PC-9 (cell line): ENCODE measurements around the gene SLC18A3. TPM values are rescaled to one million over a fixed set of nuclear protein-coding genes. Genes with fewer than 3 reads are reported as not detected.

Source experiments
- BruUV-seq: library from RNA; stranded (reverse); fragments of 400-500 nt; replicated peaks from 2 replicates; lab custom pipeline; 2021; lab: Mats Ljungman, UMichigan
- CTCF ChIA-PET: fragments of 300-600 bp; sonication (Branson Sonifier 250); formaldehyde crosslinking; loops from one replicate; lab custom pipeline; 2022; ENCODE audit warnings: antibody characterized with exemption; lab: Charles Lee
- POLR2A ChIA-PET: fragments of 300-600 bp; sonication (Branson Sonifier 250); formaldehyde crosslinking; loops from one replicate; lab custom pipeline; 2022; ENCODE audit warnings: antibody characterized with exemption; ENCODE audit not compliant: unreplicated experiment; lab: Charles Lee
- DNase-seq, 2 experiments: peaks; one replicate each; pipeline versions ENCODE4 v3.0.0 to v3.0.0-alpha.2; 2015 to 2022; ENCODE audit warnings: mixed read lengths in 1 of 2
- H2AFZ ChIP-seq: fragments of 200-600 bp; sonication (generic); 2 replicates; pipeline ENCODE4 v1.8.1; 2017; ENCODE audit warnings: antibody characterized with exemption
- H3F3A ChIP-seq: fragments of 200-600 bp; sonication (generic); 2 replicates; pipeline ENCODE4 v1.8.1; 2017; ENCODE audit warnings: antibody characterized with exemption, mild to moderate bottlenecking, low read depth; ENCODE audit not compliant: insufficient read depth
- H3K27ac ChIP-seq: fragments of 200-600 bp; sonication (generic); 2 replicates; pipeline ENCODE4 v1.6.1; 2016; ENCODE audit warnings: mixed run types
- H3K27me3 ChIP-seq: fragments of 200-600 bp; sonication (generic); 2 replicates; pipeline ENCODE4 v1.6.1; 2016; ENCODE audit warnings: low read depth, mixed run types; ENCODE audit not compliant: insufficient read depth
- H3K36me3 ChIP-seq: fragments of 200-600 bp; sonication (generic); 2 replicates; pipeline ENCODE4 v1.6.1; 2016; ENCODE audit warnings: low read depth, mixed run types
- H3K4me1 ChIP-seq: fragments of 200-600 bp; sonication (generic); replicated peaks from 2 replicates; pipeline ENCODE4 v1.6.1; 2016; ENCODE audit warnings: mixed run types; ENCODE audit not compliant: insufficient read depth
- H3K4me2 ChIP-seq: fragments of 200-600 bp; sonication (generic); 2 replicates; pipeline ENCODE4 v1.6.1; 2017; ENCODE audit warnings: mixed run types
- H3K4me3 ChIP-seq: fragments of 200-600 bp; sonication (generic); 2 replicates; pipeline ENCODE4 v1.6.1; 2016; ENCODE audit warnings: mixed run types
- H3K79me2 ChIP-seq: fragments of 200-600 bp; sonication (generic); 2 replicates; pipeline ENCODE4 v1.6.1; 2017; ENCODE audit warnings: low read depth, mixed run types
- H3K9me2 ChIP-seq: fragments of 200-600 bp; sonication (generic); 2 replicates; pipeline ENCODE4 v1.8.1; 2017; ENCODE audit warnings: mild to moderate bottlenecking; ENCODE audit not compliant: insufficient read depth
- H3K9me3 ChIP-seq: fragments of 200-600 bp; sonication (generic); 2 replicates; pipeline ENCODE4 v1.8.1; 2016; ENCODE audit warnings: low read depth; ENCODE audit not compliant: insufficient read depth
- H4K20me1 ChIP-seq: fragments of 200-600 bp; sonication (generic); 2 replicates; pipeline ENCODE4 v1.8.1; 2017; ENCODE audit not compliant: insufficient read depth
- CTCF ChIP-seq: fragments of 200-600 bp; sonication (generic); conservative IDR thresholded peaks from 2 replicates; pipeline ENCODE4 v1.6.1; 2017; ENCODE audit warnings: mixed run types, antibody characterized with exemption, mild to moderate bottlenecking, moderate library complexity
- EZH2 ChIP-seq: fragments of 200-600 bp; sonication (generic); IDR thresholded peaks from 2 replicates; pipeline ENCODE4 v1.8.0; 2017; ENCODE audit warnings: antibody characterized with exemption, low read depth
- intact Hi-C: fragments of 100-400 bp; cut with micrococcal nuclease; formaldehyde crosslinking; loops from one replicate; pipeline ENCODE4 v1.10.0; 2022; ENCODE audit not compliant: unreplicated experiment
- total RNA-seq: library from RNA; stranded (reverse); gene quantifications from 2 replicates; pipeline ENCODE4 v1.2.3, GENCODE V29; 2021

Gene SLC18A3
- total RNA-seq, 1 experiment from 2014 or later: not detected

GRCh38 chr10:49609283-49610113 lies 612 bp upstream of the SLC18A3 start:
- DNase-seq: no peak
- BruUV-seq: no TSS peak
- Histone ChIP-seq H3F3A (no peaks in the 10 kb centered on the region), H3K27me3 (peaks cover 34% of the 10 kb centered on the region), H3K9me2 (no peaks in the 10 kb centered on the region), H3K79me2 (no peaks in the 10 kb centered on the region), H3K4me2 (no peak overlapping the region), H4K20me1 (no peaks in the 10 kb centered on the region; the same call in 1 of the 2 replicates), H2AFZ (no peak overlapping the region), H3K36me3 (no peaks in the 10 kb centered on the region), H3K4me3 (no peak overlapping the region), H3K4me1 (no peaks in the 10 kb centered on the region), H3K9me3 (no peaks in the 10 kb centered on the region), H3K27ac (no peak overlapping the region)
- POLR2A ChIA-PET: no interaction called here
- CTCF ChIA-PET: no interaction called here
- no peak for TF ChIP-seq EZH2
- no peak for TF ChIP-seq CTCF
- intact Hi-C loops: loop anchor here (10.0 kb wide), 1 partner anchor 155 kb away; the partner anchor contains the start of gene OGDHL

- intact Hi-C loops: no loop called here
- ChIA-PET CTCF (no interaction called here), POLR2A (no interaction called here)
- H4K20me1 ChIP-seq: no peaks in the 10 kb centered on the region; the same call in 1 of the 2 replicates
- peaks cover 38% of the 10 kb centered on the region for H3K27me3 ChIP-seq
- H3K4me2 ChIP-seq: no peak overlapping the region
- H3K27ac ChIP-seq: no peak overlapping the region
- BruUV-seq: no TSS peak
- no peaks in the 10 kb centered on the region for H3K79me2 ChIP-seq
- H3K4me1 ChIP-seq: no peaks in the 10 kb centered on the region
- no peak overlapping the region for H2AFZ ChIP-seq
- TF ChIP-seq CTCF: no peak
- no peak overlapping the region for H3K4me3 ChIP-seq
- DNase-seq: no peak
- no peaks in the 10 kb centered on the region for H3K9me3 ChIP-seq
- H3K9me2 ChIP-seq: no peaks in the 10 kb centered on the region
- H3K36me3 ChIP-seq: no peaks in the 10 kb centered on the region
- no peaks in the 10 kb centered on the region for H3F3A ChIP-seq
These were observed 502 bp downstream of the SLC18A3 start for GRCh38 chr10:49610458-49611165.

- ChIA-PET POLR2A (no interaction called here), CTCF (no interaction called here)
- Histone ChIP-seq H3K27me3 (peaks cover 36% of the 10 kb centered on the region), H2AFZ (no peak overlapping the region), H3K4me2 (no peak overlapping the region), H3K79me2 (no peaks in the 10 kb centered on the region), H3K9me2 (no peaks in the 10 kb centered on the region), H4K20me1 (no peaks in the 10 kb centered on the region; the same call in 1 of the 2 replicates), H3K4me1 (no peaks in the 10 kb centered on the region), H3K9me3 (no peaks in the 10 kb centered on the region), H3K27ac (no peak overlapping the region), H3K36me3 (no peaks in the 10 kb centered on the region), H3K4me3 (no peak overlapping the region), H3F3A (no peaks in the 10 kb centered on the region)
- no peak for DNase-seq
- no peak for TF ChIP-seq CTCF
- no peak for TF ChIP-seq EZH2
- intact Hi-C loops: no loop called here
- no TSS peak for BruUV-seq
These were observed 1.2 kb downstream of the SLC18A3 start for GRCh38 chr10:49611166-49611815.
